ENCODE data around the gene PSMC4. TPM values are rescaled to one million over a fixed set of nuclear protein-coding genes. Genes with fewer than 3 reads are reported as not detected.

Gene PSMC4
- total RNA-seq, 1 experiment from 2014 or later, result 120 TPM

GRCh38 chr19:39986643-39987042 is 15.7 kb downstream of the PSMC4 start:
- BruUV-seq (replicated peaks), result no TSS peak

More at GRCh38 chr19:39986643-39987042, 15.7 kb downstream of the PSMC4 start:
- no peak for ATAC-seq
- ChIA-PET POLR2A (no interaction called here), RAD21 (ENCODE audit: low non-redundant PET in 1 of 2, low total read pairs in 2 of 2, uncharacterized antibody in 2 of 2, unreplicated experiment in 2 of 2) (no interaction called here), CTCF (no interaction called here)
- Histone ChIP-seq H3K79me2 (ENCODE audit: insufficient read depth, low read length) (peaks cover 55% of the 10 kb centered on the region), H3K4me3 (replicated peaks in 1 of 2; ENCODE audit: low read depth in 1 of 2, low read length in 2 of 2) (no peak overlapping the region), H3K9me2 (ENCODE audit: insufficient read depth) (no peaks in the 10 kb centered on the region), H3K9me3 (ENCODE audit: control insufficient read depth in 1 of 2, insufficient read depth in 1 of 2, low read depth in 1 of 2, low read length in 2 of 2) (peaks cover 16 to 21% of the 10 kb centered on the region in 2 experiments; a peak in 3 of 4 replicates), H3K36me3 (ENCODE audit: control insufficient read depth in 1 of 2, insufficient read depth in 2 of 2, low read length in 2 of 2) (peaks cover 7 to 18% of the 10 kb centered on the region in 2 experiments; a peak in 3 of 4 replicates), H2AFZ (ENCODE audit: low read depth, low read length, poor library complexity, severe bottlenecking) (no peak overlapping the region), H3K27me3 (ENCODE audit: insufficient read depth, low read length) (no peaks in the 10 kb centered on the region), H3K4me1 (ENCODE audit: control insufficient read depth in 1 of 2, insufficient read depth in 2 of 2, low read length in 2 of 2) (no peaks in the 10 kb centered on the region), H3K4me2 (ENCODE audit: low read length) (no peak overlapping the region), H3K9ac (ENCODE audit: low read length) (no peak overlapping the region), H3K27ac (ENCODE audit: low read depth, low read length) (no peak overlapping the region), H4K20me1 (ENCODE audit: insufficient read depth) (no peaks in the 10 kb centered on the region)
- no peak for DNase-seq (ENCODE audit: low read depth, low spot score)
- no peak for TF ChIP-seq SP1 (IDR thresholded peaks at IDR 0.05; ENCODE audit: low read depth)
- TF ChIP-seq FOSL1 (IDR thresholded peaks at IDR 0.05; ENCODE audit: low read depth), result no peak
- no peak for TF ChIP-seq CBX3 (IDR thresholded peaks at IDR 0.05; ENCODE audit: low read depth)
- TF ChIP-seq RAD21 (IDR thresholded peaks at IDR 0.05; ENCODE audit: low read depth), result no peak
- TF ChIP-seq ZBTB33 (IDR thresholded peaks at IDR 0.05; ENCODE audit: extremely low read depth, insufficient replicate concordance, low read length), result no peak
- TF ChIP-seq POLR2AphosphoS5 (IDR thresholded peaks at IDR 0.05; ENCODE audit: low read depth, low read length), result no peak
- no peak for TF ChIP-seq TCF7L2 (IDR thresholded peaks at IDR 0.05; ENCODE audit: borderline replicate concordance, extremely low read depth, insufficient read depth, insufficient read length)
- TF ChIP-seq POLR2A (IDR thresholded peaks at IDR 0.05; ENCODE audit: borderline replicate concordance, extremely low read depth, insufficient read depth, insufficient read length), result no peak
- no peak for TF ChIP-seq YY1 (IDR thresholded peaks at IDR 0.05; ENCODE audit: extremely low read depth, insufficient replicate concordance, low read depth, low read length)
- no peak for TF ChIP-seq ZFX (IDR thresholded peaks at IDR 0.05)
- intact Hi-C loops (cut with micrococcal nuclease), result no loop called here

Measured in HCT116 (cell line).